ENCODE data around the gene LRCH4.
A peak's percentile ranks its signal among the peaks of the same experiment; 100 is the strongest.

The LRCH4 gene

GRCh38 chr7:100604976-100605911 is 19.3 kb upstream of the LRCH4 start:
- no peak for DNase-seq

- no peak for DNase-seq
These were observed 18.4 kb upstream of the LRCH4 start for GRCh38 chr7:100604028-100604975.

GRCh38 chr7:100603726-100604027 is 17.7 kb upstream of the LRCH4 start:
- DNase-seq, result no peak

GRCh38 chr7:100602889-100603725 is 17.2 kb upstream of the LRCH4 start:
- peak; percentile 58 for DNase-seq

GRCh38 chr7:100600730-100601038 is 14.8 kb upstream of the LRCH4 start:
- DNase-seq, result no peak

- no peak for DNase-seq
These were observed 14.2 kb upstream of the LRCH4 start for GRCh38 chr7:100599911-100600729.

GRCh38 chr7:100598425-100598824 is 12.5 kb upstream of the LRCH4 start:
- DNase-seq, result no peak

GRCh38 chr7:100595188-100595587 is 9.3 kb upstream of the LRCH4 start:
- DNase-seq, result no peak

GRCh38 chr7:100591596-100591995 is 5.7 kb upstream of the LRCH4 start:
- no peak for DNase-seq

- no peak for DNase-seq
These were observed 4.3 kb upstream of the LRCH4 start for GRCh38 chr7:100590077-100590737.

- DNase-seq, result no peak
These were observed 3.5 kb upstream of the LRCH4 start for GRCh38 chr7:100589341-100589947.

- DNase-seq, result no peak
These were observed 2.5 kb upstream of the LRCH4 start for GRCh38 chr7:100588438-100588837.

- peak; percentile 99 for DNase-seq
These were observed 517 bp upstream of the LRCH4 start, which contains the start of gene FBXO24 for GRCh38 chr7:100586266-100587025. FBXO24 (plus strand) TSS chr7:100586328; CDS start chr7:100586626, 298 bp downstream.

GRCh38 chr7:100584683-100585510 is 1.0 kb downstream of the LRCH4 start:
- peak; percentile 51 for DNase-seq

GRCh38 chr7:100584054-100584682 is 1.8 kb downstream of the LRCH4 start:
- DNase-seq, result no peak

GRCh38 chr7:100583132-100584053 is 2.5 kb downstream of the LRCH4 start:
- DNase-seq, result no peak

GRCh38 chr7:100582650-100583049 is 3.3 kb downstream of the LRCH4 start:
- DNase-seq, result no peak

Data from amniotic stem cell (primary cell).